MV-4-11 (cell line): Measurements from ENCODE around the gene PPP1R37.
A peak's percentile ranks its signal among the peaks of the same experiment; 100 is the strongest.

Source experiments
- DNase-seq: peaks from one replicate; lab custom pipeline; 2025; lab: John Stamatoyannopoulos, UW

PPP1R37 gene

GRCh38 chr19:45092747-45093678 lies at the start of gene PPP1R37:
Gene PPP1R37, plus strand, starts transcription at chr19:45093179. Its CDS starts 147 bp downstream, at chr19:45093326.
- DNase-seq = peak; percentile 96

- no peak for DNase-seq
Observed at GRCh38 chr19:45045671-45046353, 47.2 kb upstream of the PPP1R37 start.

DNA sequence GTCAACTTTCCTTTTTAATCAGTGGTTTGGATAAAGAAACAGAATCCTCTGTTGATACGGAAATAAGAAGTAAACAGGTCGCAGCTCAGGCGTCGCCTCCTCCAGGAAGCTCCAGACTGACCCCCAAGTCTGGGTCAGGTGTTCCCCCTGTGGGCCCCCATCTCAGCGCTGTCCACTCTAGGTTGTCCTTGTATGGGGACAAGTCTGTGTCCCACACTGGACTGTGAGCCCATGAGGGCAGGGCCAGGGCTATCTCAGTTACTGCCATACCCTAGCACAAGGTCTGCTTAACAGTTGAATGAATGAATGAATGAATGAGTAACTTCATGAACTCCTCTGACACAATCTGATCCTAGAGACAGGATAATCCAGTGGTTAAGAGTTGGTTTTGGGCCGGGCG lies 46.6 kb upstream of the PPP1R37 start:
- no peak for DNase-seq

- peak; percentile 93 for DNase-seq
Observed at GRCh38 chr19:45047188-45047797, 45.7 kb upstream of the PPP1R37 start.

- DNase-seq = no peak
Observed at GRCh38 chr19:45049073-45049736, 43.8 kb upstream of the PPP1R37 start.

DNA sequence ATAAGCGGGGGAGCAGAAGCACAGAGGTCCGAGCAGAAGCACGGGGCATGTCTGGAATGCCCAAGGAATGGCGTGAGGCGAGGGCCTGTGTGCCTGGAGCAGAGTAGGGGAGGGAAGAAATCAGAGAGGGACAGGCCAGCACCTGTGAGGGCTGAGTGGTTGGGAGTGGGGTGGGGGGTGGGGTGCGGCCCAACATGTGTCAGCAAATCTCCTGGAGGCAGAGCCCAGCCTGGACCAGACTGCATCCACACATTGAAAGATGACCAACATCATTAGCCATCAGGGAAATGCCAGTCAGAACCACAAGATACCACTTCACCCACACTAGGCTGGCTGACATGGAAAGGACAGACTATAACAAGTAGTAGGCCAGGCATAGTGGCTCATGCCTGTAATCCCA lies 42.9 kb upstream of the PPP1R37 start:
- no peak for DNase-seq

- DNase-seq = no peak
Observed at GRCh38 chr19:45051929-45052579, 40.9 kb upstream of the PPP1R37 start.

DNA sequence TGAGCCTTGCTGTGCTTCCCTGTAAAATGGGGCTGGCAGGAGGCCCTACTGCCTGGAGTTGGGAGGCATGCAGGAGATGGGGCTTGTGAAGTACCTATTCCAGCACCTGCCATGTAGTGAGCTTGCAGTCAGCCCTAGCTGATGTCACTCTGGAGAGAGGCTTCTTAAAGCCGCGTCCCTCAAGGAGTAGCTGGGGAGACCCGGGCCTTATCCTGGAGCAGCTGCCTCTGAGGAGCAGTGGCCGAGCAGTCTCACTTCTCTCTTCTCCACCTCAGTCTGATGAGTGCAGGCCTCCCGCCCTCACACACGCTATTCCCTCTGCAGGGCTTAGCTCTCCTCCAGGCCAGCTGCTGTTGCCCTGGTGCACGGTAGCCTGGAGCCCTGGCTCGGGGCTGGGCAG lies 36.1 kb upstream of the PPP1R37 start:
- peak; percentile 85 for DNase-seq

- no peak for DNase-seq
Observed at GRCh38 chr19:45057444-45057843, 35.5 kb upstream of the PPP1R37 start.

- DNase-seq = no peak
Observed at GRCh38 chr19:45058622-45059159, 34.3 kb upstream of the PPP1R37 start.

- DNase-seq = peak; percentile 82
Observed at GRCh38 chr19:45059258-45059965, 33.6 kb upstream of the PPP1R37 start.

DNA sequence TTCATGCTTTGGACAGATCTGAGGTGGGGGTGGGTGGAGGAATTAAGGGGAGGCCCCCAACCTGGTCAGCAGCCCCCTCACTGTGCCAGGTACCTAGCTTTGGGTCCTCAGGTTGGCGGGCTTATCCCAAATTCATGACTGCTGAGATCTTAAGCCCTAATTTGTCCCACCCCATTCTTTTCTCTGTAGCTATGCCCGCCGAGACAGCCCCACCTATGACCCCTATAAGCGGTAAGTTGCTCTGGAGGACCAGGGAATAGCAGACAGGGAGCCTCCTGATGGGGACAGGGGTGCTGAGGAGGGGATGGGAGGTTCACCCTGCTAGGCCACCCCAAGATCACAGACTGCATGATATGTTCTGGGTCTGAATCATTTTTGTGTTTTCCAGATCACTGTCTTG lies 31.0 kb upstream of the PPP1R37 start:
- no peak for DNase-seq

DNA sequence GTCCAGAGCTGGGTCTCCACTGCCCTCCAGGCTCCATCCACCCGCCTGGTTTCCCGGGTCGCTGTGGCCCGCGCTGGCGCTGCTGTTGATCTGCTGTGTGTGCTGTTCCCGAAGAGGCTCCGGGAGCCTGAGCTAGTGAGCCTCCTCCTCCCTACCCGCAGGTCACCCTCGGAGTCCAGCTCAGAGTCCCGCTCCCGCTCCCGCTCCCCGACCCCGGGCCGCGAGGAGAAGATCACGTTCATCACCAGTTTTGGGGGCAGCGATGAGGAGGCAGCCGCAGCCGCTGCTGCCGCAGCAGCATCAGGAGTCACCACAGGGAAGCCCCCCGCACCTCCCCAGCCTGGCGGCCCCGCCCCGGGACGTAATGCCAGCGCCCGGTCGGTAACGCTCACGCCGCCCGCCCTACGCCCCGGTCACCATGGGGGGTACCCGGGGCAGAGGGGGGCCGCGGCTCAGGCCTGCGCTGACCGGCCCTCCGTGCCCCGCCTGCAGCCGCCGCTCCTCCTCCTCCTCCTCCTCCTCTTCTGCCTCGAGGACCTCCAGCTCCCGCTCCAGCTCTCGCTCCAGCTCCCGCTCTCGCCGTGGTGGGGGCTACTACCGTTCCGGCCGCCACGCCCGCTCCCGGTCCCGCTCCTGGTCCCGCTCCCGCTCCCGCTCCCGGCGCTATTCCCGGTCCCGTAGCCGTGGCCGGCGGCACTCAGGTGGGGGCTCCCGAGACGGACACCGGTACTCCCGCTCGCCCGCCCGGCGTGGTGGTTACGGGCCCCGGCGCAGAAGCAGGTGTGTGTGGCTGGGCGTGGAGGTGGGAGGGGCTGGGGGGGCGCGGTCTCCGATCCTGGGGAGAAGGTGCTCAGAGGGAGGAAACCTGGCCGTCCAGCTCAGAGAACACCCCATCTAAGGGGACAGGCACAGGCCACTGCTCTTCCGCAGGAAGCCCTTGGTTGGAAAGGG lies 28.9 kb upstream of the PPP1R37 start:
- DNase-seq = no peak

- DNase-seq = no peak
Observed at GRCh38 chr19:45066921-45067661, 25.9 kb upstream of the PPP1R37 start.

- no peak for DNase-seq
Observed at GRCh38 chr19:45068041-45068440, 24.9 kb upstream of the PPP1R37 start.

DNA sequence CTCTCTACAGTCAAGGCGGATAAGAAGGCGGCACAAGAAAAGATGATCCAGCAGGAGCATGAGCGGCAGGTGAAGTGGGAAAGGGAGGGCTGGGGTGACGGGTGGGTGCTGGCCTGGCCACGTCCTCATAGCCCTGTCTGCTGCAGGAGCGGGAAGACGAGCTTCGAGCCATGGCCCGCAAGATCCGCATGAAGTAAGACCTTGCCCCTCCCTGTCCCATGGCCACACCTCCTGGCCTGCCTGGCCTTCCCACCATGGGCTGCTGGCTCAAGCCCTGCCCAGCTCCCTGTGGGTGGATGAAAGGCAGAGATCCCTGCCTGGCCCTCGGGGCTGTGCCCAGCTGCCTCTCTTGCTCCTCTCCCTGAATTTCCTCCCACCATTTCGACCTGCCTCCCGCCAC lies 23.9 kb upstream of the PPP1R37 start:
- peak; percentile 35 for DNase-seq

DNA sequence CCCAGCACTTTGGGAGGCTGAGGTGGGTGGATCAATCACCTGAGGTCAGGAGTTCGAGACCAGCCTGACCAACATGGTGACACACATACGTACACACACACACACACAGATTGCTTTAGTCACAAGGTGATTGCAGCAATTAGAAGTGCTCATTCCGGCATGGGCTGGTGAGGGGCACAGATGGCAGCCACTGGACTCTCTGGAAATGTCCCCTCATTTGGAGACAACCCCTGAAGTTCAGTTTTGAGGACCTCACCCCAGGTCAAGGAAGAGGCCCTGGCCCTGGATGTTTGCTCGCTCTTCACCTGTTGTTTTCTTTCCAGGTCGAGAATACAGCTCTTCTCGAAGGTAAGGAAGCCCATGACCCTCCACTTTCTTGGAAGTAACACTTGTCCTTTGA lies 22.8 kb upstream of the PPP1R37 start:
- no peak for DNase-seq

- DNase-seq = no peak
Observed at GRCh38 chr19:45070861-45071544, 22.0 kb upstream of the PPP1R37 start.
